ENCODE measurements around the gene CHMP1A. TPM values are rescaled to one million over a fixed set of nuclear protein-coding genes. Genes with fewer than 3 reads are reported as not detected.
A peak's percentile ranks its signal among the peaks of the same experiment; 100 is the strongest.
"Not testable (repeated sequence)": the region's sequence is repeated elsewhere in the genome, so short reads cannot be mapped to it uniquely, and the experiment has no call there.

The CHMP1A gene
- total RNA-seq, 5 donors from 2014 or later (not counting 1 experiment from before 2014, with no cell fraction given) = 73.1 to 97.4 (median 90.4) TPM

DNA sequence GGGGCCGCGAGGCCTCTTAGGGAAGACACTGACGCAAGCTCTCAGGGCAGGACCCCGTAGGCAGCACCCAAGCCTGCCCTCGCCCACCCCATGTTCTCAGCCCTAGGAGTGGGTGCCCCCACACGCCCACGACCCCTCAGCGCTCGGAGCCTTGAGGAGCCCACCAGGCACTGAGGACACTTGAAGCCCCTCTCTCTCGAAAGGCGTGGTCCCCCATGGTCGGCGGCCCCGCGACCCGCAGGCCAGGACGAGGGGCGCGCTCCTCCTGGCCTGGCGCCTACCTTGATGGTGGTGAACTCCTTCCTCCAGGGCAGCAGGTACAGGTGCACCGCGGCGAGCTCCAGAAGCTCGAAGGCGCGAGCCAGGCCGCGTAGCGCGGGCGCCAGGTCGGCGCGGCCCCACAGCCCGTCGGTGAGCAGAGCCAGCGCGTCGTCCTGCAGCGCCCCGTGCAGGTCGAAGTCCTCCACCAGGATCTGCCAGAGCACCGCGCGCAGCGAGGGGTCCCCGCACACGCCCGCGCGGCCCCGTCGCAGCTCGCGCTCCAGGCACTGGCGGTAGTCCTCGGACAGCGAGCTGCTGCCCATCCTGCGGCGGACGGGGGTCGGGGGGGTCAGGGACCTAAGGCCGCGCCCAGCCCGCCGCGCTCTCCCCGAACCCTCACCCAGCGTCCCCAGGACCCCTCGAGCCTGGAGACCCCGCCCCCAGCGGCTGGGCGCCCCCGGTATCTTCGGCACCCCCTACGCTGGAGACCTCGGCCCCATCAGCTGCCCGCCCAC lies 43.3 kb upstream of the CHMP1A start:
- Histone ChIP-seq H3K27ac (ENCODE audit: low read length) (peak overlapping the region; percentile 86), H3K27me3 (replicated peaks in 1 of 2; ENCODE audit: control insufficient read depth in 2 of 2, extremely low read depth in 1 of 2, insufficient read depth in 2 of 2, low read length in 1 of 2) (peaks cover 0 to 3% of the 10 kb centered on the region in 2 experiments), H3K9me3 (no peaks in the 10 kb centered on the region), H3K4me1 (ENCODE audit: control insufficient read depth in 1 of 2, extremely low read depth in 1 of 2, insufficient read depth in 2 of 2, low read length in 2 of 2) (peaks cover 4 to 47% of the 10 kb centered on the region in 2 experiments), H3K4me3 (ENCODE audit: control insufficient read depth in 1 of 2, extremely low read depth in 1 of 2, low read length in 1 of 2) (peak overlapping the region; percentile 71), H3K36me3 (ENCODE audit: control insufficient read depth in 2 of 2, extremely low read depth in 1 of 2, insufficient read depth in 1 of 2, low read length in 1 of 2) (peaks cover 4 to 7% of the 10 kb centered on the region in 2 donors)
- H3K4me3 Mint-ChIP-seq = peak overlapping the region; percentile 73 to 80 (median 77)
- ChIA-PET CTCF (interaction anchor here (0.6 to 2.2 kb wide), 17 partner anchors 14 to 392 kb away, joined by 3 to 18 read pairs (median 6); partner anchors contain the start of genes CDK10 (in 1 of the 2) and TCF25 (in 1 of the 2)), POLR2A (no interaction called here)
- peak overlapping the region; percentile 43 to 74 for H3K27ac Mint-ChIP-seq
- ATAC-seq (replicated peaks in 1 of 4) (peak; percentile 13 to 21 (median 18)), DNase-seq (peak in 33 of 35 experiments; percentile 29 to 81 (median 55))
- no peaks in the 10 kb centered on the region for H3K9me3 Mint-ChIP-seq
- H3K4me1 Mint-ChIP-seq = peaks cover 9 to 32% (median 24%) of the 10 kb centered on the region in 3 donors
- WGBS (ENCODE audit: insufficient coverage) = 3% methylated on average over 68 of the region's 78 CpGs
- no peaks in the 10 kb centered on the region for H3K27me3 Mint-ChIP-seq
- no peaks in the 10 kb centered on the region for H3K36me3 Mint-ChIP-seq

DNA sequence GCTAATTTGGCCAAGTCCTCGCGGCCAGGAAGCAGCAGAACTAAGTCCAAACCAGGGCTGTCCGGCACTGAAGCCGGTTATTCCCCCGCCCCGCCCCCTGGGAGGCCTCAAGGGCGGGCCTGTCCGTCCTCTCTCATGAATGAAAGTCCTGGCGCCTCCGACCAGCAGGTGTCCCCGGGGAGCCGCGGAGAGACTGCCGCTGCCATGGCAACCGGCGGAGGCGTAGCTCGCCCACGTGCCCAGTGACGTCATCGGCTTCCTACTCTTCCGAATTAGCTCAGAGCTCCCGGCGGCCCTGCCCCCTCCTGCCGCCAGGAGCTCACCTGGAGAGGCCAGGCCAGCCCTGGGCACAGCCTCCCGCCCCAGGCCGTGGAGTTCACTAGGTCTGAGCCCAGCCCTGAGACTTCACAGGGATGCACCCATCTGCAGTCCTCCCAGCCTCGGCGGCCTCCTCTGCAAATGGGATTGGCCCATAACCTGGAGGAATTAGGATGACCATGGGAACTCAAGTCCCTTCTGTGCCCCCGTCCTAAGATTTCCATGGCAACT lies 42.7 kb upstream of the CHMP1A start:
- H3K4me3 ChIP-seq (ENCODE audit: control insufficient read depth in 1 of 2, extremely low read depth in 1 of 2, low read length in 1 of 2) = peak overlapping the region; percentile 71

DNA sequence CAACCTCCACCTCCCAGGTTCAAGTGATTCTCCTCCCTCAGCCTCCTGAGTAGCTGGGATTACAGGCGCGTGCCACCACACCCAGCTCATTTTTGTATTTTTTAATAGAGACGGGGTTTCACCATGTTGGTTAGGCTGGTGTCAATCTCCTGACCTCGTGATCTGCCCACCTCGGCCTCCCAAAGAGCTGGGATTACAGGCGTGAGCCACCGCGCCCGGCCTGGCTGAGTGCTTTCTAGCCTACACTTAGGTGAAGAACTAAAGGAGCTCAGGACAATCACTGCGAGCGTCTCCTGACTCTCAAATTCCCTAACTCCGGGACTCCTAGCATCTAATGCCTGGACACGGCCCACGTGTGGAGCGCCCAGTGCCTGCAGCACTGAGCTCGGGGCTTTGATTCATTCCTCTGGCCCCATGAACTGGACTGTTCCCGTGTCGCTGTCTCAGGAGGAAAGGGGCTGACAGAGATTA lies 42.2 kb upstream of the CHMP1A start:
- Mint-ChIP-seq H3K4me1 (peaks cover 5 to 37% (median 23%) of the 10 kb centered on the region in 3 donors), H3K4me3 (peak overlapping the region in 2 of 3 donors; percentile 69 to 77), H3K27ac (peak overlapping the region in 1 of 2 donors; percentile 43)
- H3K9me3 ChIP-seq; H3K4me3 ChIP-seq (ENCODE audit: control insufficient read depth in 1 of 2, extremely low read depth in 1 of 2, low read length in 1 of 2); H3K9me3 Mint-ChIP-seq; ATAC-seq (replicated peaks in 1 of 4); H3K36me3 Mint-ChIP-seq; H3K27me3 Mint-ChIP-seq; DNase-seq; H3K27me3 ChIP-seq (replicated peaks in 1 of 2; ENCODE audit: control insufficient read depth in 2 of 2, extremely low read depth in 1 of 2, insufficient read depth in 2 of 2, low read length in 1 of 2): not testable (repeated sequence)
- ChIA-PET POLR2A (interaction anchor here (0.6 to 0.8 kb wide), 2 partner anchors 24 to 111 kb away, joined by 3 to 5 read pairs; no protein-coding TSS in a partner anchor), CTCF (interaction anchor here (0.9 to 2.2 kb wide), 11 partner anchors 13 to 211 kb away, joined by 4 to 18 read pairs (median 6); partner anchors contain the start of genes CDK10 (in 1 of the 2) and TCF25 (in 1 of the 2))
- WGBS (ENCODE audit: insufficient coverage) = 78% methylated on average over 14 of the region's 18 CpGs
- H3K27ac ChIP-seq (ENCODE audit: low read length) = peak overlapping the region; percentile 86
- H3K4me1 ChIP-seq (ENCODE audit: control insufficient read depth in 1 of 2, extremely low read depth in 1 of 2, insufficient read depth in 2 of 2, low read length in 2 of 2) = peaks cover 4 to 51% of the 10 kb centered on the region in 2 experiments
- peaks cover 4 to 17% of the 10 kb centered on the region in 2 donors for H3K36me3 ChIP-seq (ENCODE audit: control insufficient read depth in 2 of 2, extremely low read depth in 1 of 2, insufficient read depth in 1 of 2, low read length in 1 of 2)

More for the DNA sequence above, 42.7 kb upstream of the CHMP1A start:
- peaks cover 4 to 14% of the 10 kb centered on the region in 2 donors for H3K36me3 ChIP-seq (ENCODE audit: control insufficient read depth in 2 of 2, extremely low read depth in 1 of 2, insufficient read depth in 1 of 2, low read length in 1 of 2)
- H3K27me3 ChIP-seq (replicated peaks in 1 of 2; ENCODE audit: control insufficient read depth in 2 of 2, extremely low read depth in 1 of 2, insufficient read depth in 2 of 2, low read length in 1 of 2) = peaks cover 0 to 2% of the 10 kb centered on the region in 2 experiments
- Mint-ChIP-seq H3K27ac (peak overlapping the region; percentile 43 to 66), H3K36me3 (no peaks in the 10 kb centered on the region), H3K9me3 (no peaks in the 10 kb centered on the region), H3K27me3 (no peaks in the 10 kb centered on the region), H3K4me3 (peak overlapping the region; percentile 63 to 77 (median 69)), H3K4me1 (peaks cover 5 to 36% (median 23%) of the 10 kb centered on the region in 3 donors)
- peak; percentile 82 to 99 (median 93) for DNase-seq
- POLR2A ChIA-PET = no interaction called here
- 1% methylated on average over 30 of the region's 30 CpGs for WGBS (ENCODE audit: insufficient coverage)
- CTCF ChIA-PET = interaction anchor here (0.9 to 2.2 kb wide), 12 partner anchors 13 to 210 kb away, joined by 4 to 18 read pairs (median 6); partner anchors contain the start of genes CDK10 (in 1 of the 2) and TCF25 (in 1 of the 2)
- peak; percentile 10 to 38 (median 18) for ATAC-seq (replicated peaks in 1 of 4)
- no peaks in the 10 kb centered on the region for H3K9me3 ChIP-seq
- peaks cover 4 to 49% of the 10 kb centered on the region in 2 experiments for H3K4me1 ChIP-seq (ENCODE audit: control insufficient read depth in 1 of 2, extremely low read depth in 1 of 2, insufficient read depth in 2 of 2, low read length in 2 of 2)
- peak overlapping the region; percentile 86 for H3K27ac ChIP-seq (ENCODE audit: low read length)

DNA sequence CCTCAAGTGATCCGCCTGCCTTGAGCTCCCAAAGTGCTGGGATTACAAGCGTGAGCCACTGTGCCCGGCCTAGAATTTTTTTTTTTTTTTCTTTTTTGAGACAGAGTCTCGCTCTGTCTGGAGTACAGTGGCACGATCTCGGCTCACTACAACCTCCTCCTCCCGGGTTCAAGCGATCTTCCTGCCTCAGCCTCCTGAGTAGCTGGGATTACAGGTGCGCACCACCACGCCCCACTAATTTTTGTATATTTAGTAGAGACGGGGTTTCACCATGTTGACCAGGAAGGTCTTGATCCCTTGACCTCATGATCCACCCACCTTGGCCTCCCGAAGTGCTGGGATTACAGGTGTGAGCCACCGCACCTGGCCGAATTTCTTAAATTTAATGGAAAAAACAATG lies 41.2 kb upstream of the CHMP1A start:
- peaks cover 9 to 23% of the 10 kb centered on the region in 2 donors for H3K36me3 ChIP-seq (ENCODE audit: control insufficient read depth in 2 of 2, extremely low read depth in 1 of 2, insufficient read depth in 1 of 2, low read length in 1 of 2)
- Mint-ChIP-seq H3K4me1 (peaks cover 5 to 37% (median 23%) of the 10 kb centered on the region in 3 donors), H3K27ac (peak overlapping the region in 1 of 2 donors; percentile 22)
- H3K4me3 ChIP-seq (ENCODE audit: control insufficient read depth in 1 of 2, extremely low read depth in 1 of 2, low read length in 1 of 2); H3K9me3 ChIP-seq; ATAC-seq (replicated peaks in 1 of 4); DNase-seq; H3K27me3 ChIP-seq (replicated peaks in 1 of 2; ENCODE audit: control insufficient read depth in 2 of 2, extremely low read depth in 1 of 2, insufficient read depth in 2 of 2, low read length in 1 of 2); H3K27me3 Mint-ChIP-seq; H3K4me3 Mint-ChIP-seq; H3K27ac ChIP-seq (ENCODE audit: low read length); H3K9me3 Mint-ChIP-seq; H3K36me3 Mint-ChIP-seq: not testable (repeated sequence)
- ChIA-PET CTCF (interaction anchor here (0.5 to 2.2 kb wide), 4 partner anchors 37 to 173 kb away, joined by 3 to 15 read pairs (median 4); no protein-coding TSS in a partner anchor), POLR2A (interaction anchor here in 1 of 2 donors (0.8 kb wide), 1 partner anchor 112 kb away, joined by 5 read pairs; no protein-coding TSS in a partner anchor)
- peaks cover 4 to 51% of the 10 kb centered on the region in 2 experiments for H3K4me1 ChIP-seq (ENCODE audit: control insufficient read depth in 1 of 2, extremely low read depth in 1 of 2, insufficient read depth in 2 of 2, low read length in 2 of 2)
- no CpG with 5 or more reads among the region's 14 CpGs for WGBS (ENCODE audit: insufficient coverage)

DNA sequence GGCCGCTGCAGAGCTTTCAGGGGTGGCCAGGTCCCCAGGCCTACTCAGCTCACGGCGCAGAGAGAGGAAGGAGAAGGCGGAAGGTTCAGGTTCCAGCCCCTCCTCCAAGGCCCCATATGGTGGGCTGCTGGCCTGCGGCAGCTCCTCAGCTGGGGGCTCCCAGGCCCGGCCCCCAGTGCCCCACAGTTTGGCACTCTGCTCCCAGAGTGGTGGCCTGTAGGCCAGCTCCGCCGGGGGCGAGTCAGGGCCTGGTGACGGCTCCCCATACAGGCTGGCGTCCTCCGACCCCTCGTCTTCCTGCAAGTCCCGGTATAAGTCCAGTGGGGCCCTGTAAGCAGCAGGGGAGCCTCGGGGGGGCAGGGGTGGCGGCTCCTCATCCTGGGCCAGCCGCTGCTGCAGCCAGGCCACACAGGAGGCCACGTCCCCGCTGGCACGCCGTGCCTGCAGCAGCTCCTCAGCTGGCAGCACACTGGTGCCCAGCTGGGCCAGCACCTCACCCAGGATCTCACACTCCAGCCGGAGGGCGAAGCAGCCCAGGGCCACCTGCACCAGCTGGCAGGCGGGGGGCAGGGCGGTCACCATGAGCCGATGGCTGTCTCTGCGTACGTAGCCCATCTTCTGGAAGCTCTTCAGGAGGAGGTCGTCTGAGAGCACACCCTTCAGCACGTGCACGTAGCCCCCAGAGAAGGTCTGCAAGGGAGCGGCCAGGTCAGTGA lies 40.3 kb upstream of the CHMP1A start:
- Mint-ChIP-seq H3K27me3 (no peaks in the 10 kb centered on the region), H3K4me1 (peaks cover 5 to 37% (median 23%) of the 10 kb centered on the region in 3 donors), H3K9me3 (no peaks in the 10 kb centered on the region), H3K27ac (no peak overlapping the region), H3K36me3 (peaks cover 5% of the 10 kb centered on the region), H3K4me3 (no peak overlapping the region)
- Histone ChIP-seq H3K4me3 (ENCODE audit: control insufficient read depth in 1 of 2, extremely low read depth in 1 of 2, low read length in 1 of 2) (no peak overlapping the region), H3K9me3 (no peaks in the 10 kb centered on the region), H3K4me1 (ENCODE audit: control insufficient read depth in 1 of 2, extremely low read depth in 1 of 2, insufficient read depth in 2 of 2, low read length in 2 of 2) (peaks cover 4 to 47% of the 10 kb centered on the region in 2 experiments), H3K36me3 (ENCODE audit: control insufficient read depth in 2 of 2, extremely low read depth in 1 of 2, insufficient read depth in 1 of 2, low read length in 1 of 2) (peaks cover 12 to 30% of the 10 kb centered on the region in 2 donors), H3K27ac (ENCODE audit: low read length) (no peak overlapping the region), H3K27me3 (replicated peaks in 1 of 2; ENCODE audit: control insufficient read depth in 2 of 2, extremely low read depth in 1 of 2, insufficient read depth in 2 of 2, low read length in 1 of 2) (no peaks in the 10 kb centered on the region)
- ATAC-seq (replicated peaks in 1 of 4) (no peak), DNase-seq (no peak)
- ChIA-PET CTCF (interaction anchor here in 1 of 2 donors (0.6 kb wide), 2 partner anchors 153 to 174 kb away, joined by 3 to 4 read pairs; no protein-coding TSS in a partner anchor), POLR2A (no interaction called here)
- 93% methylated on average over 23 of the region's 32 CpGs for WGBS (ENCODE audit: insufficient coverage)
